K562 (cell line): ENCODE measurements around the gene SDC1. TPM values are rescaled to one million over a fixed set of nuclear protein-coding genes. Genes with fewer than 3 reads are reported as not detected.

Experiments used
- ATAC-seq: fragments of 200-7000 bp; cut with Tn5 transposase; 3 replicates; pipeline ENCODE4 v1.9.1; 2020; ENCODE audit warnings: moderate library complexity
- BruUV-seq: library from RNA; stranded (reverse); fragments of 400-500 nt; replicated peaks from 2 replicates; lab custom pipeline; 2021; lab: Mats Ljungman, UMichigan
- CTCF ChIA-PET: fragments of 300-600 bp; formaldehyde crosslinking; extraction: SDS; loops from one replicate; lab custom pipeline; 2021; ENCODE audit warnings: low intra/inter-chr PET ratio; lab: Yijun Ruan, JAX
- POLR2A ChIA-PET: fragments of 300-600, 350-650 bp; sonication (Branson Sonifier 250); formaldehyde crosslinking; extraction: SDS; loops from one replicate; lab custom pipeline; 2021; ENCODE audit warnings: antibody characterized with exemption, inconsistent platforms; lab: Yijun Ruan, JAX
- DNase-seq, 4 experiments: peaks; one replicate each; pipeline versions ENCODE4 v3.0.0 to v3.0.0-alpha.2; 2011 to 2018; ENCODE audit warnings: low spot score in 3 of 4, mixed read lengths in 3 of 4; ENCODE audit errors: extremely low read depth in 1 of 4
- FAIRE-seq: peaks from 2 replicates; lab custom pipeline; 2011; peaks lifted over from hg19 to GRCh38; lab: Jason Lieb, UNC
- H2AFZ ChIP-seq: 2 replicates; pipeline ENCODE4 v1.6.0; 2011; ENCODE audit warnings: low read depth, low read length, control low read depth, inconsistent platforms
- H3K27ac ChIP-seq: fragments of 200-600 bp; 3 replicates; pipeline ENCODE4 v1.8.0; 2011; ENCODE audit warnings: low read depth, mild to moderate bottlenecking, control low read depth, inconsistent platforms, low read length, moderate library complexity, mixed read lengths; ENCODE audit errors: extremely low read depth
- H3K27me3 ChIP-seq, 2 experiments: fragments of 300-600 bp in 1 of 2; 2 replicates in 1 of 2; 3 replicates in 1 of 2; pipeline versions ENCODE4 v1.6.0 to v1.8.0; 2011; ENCODE audit warnings: inconsistent platforms in 2 of 2, low read length in 2 of 2, mild to moderate bottlenecking in 1 of 2, mixed read lengths in 1 of 2, moderate library complexity in 1 of 2; ENCODE audit not compliant: control insufficient read depth in 2 of 2, insufficient read depth in 2 of 2
- H3K36me3 ChIP-seq: fragments of 300-600 bp; 3 replicates; pipeline ENCODE4 v1.8.0; 2011; ENCODE audit warnings: mild to moderate bottlenecking, low read length, inconsistent platforms; ENCODE audit not compliant: control insufficient read depth, insufficient read depth
- H3K4me1 ChIP-seq, 2 experiments: fragments of 200-600 bp in 1 of 2; replicated peaks in 1 of 2; 2 replicates in 1 of 2; 3 replicates in 1 of 2; pipeline versions ENCODE4 v1.5.1 to v1.8.0; 2011; ENCODE audit warnings: inconsistent platforms in 2 of 2, low read length in 2 of 2, mild to moderate bottlenecking in 1 of 2, mixed read lengths in 1 of 2, moderate library complexity in 1 of 2; ENCODE audit not compliant: control insufficient read depth in 2 of 2, insufficient read depth in 2 of 2
- H3K4me2 ChIP-seq: 2 replicates; pipeline ENCODE4 v1.6.1; 2011; ENCODE audit warnings: low read length, control low read depth, inconsistent platforms, mixed read lengths; ENCODE audit not compliant: insufficient read depth
- H3K4me3 ChIP-seq: fragments of 200-600 bp; sonication (generic), shearing (Covaris generic); 2 replicates; pipeline ENCODE4 v1.5.1; 2016; ENCODE audit warnings: control low read depth, inconsistent platforms
- H3K79me2 ChIP-seq: fragments of 200-600 bp; 3 replicates; pipeline ENCODE4 v1.8.0; 2011; ENCODE audit warnings: low read length, inconsistent platforms; ENCODE audit not compliant: control insufficient read depth, insufficient read depth
- H3K9ac ChIP-seq, 2 experiments: 2 replicates each; pipeline versions ENCODE4 v1.6.0 to v1.6.1; 2011; ENCODE audit warnings: low read depth in 2 of 2, low read length in 2 of 2, control low read depth in 1 of 2, inconsistent platforms in 1 of 2, mild to moderate bottlenecking in 1 of 2, mixed read lengths in 1 of 2; ENCODE audit not compliant: insufficient read depth in 1 of 2
- H3K9me1 ChIP-seq: one replicate; pipeline ENCODE4 v1.6.0; 2011; ENCODE audit warnings: inconsistent platforms, mild to moderate bottlenecking, low read length, moderate library complexity; ENCODE audit not compliant: control insufficient read depth, insufficient read depth
- H3K9me3 ChIP-seq: replicated peaks from 2 replicates; pipeline ENCODE4 v1.5.1; 2011; ENCODE audit warnings: low read depth, low read length, inconsistent platforms; ENCODE audit not compliant: control insufficient read depth, insufficient read depth
- H4K20me1 ChIP-seq: replicated peaks from 2 replicates; pipeline ENCODE4 v1.6.1; 2011; ENCODE audit warnings: low read length, inconsistent platforms, mixed read lengths; ENCODE audit not compliant: control insufficient read depth, insufficient read depth
- SLC30A9 ChIP-seq: fragments of 250-450 bp; sonication (Bioruptor Pico); IDR thresholded peaks from 2 replicates; pipeline ENCODE4 v1.8.0; 2022; ENCODE audit warnings: mild to moderate bottlenecking, moderate library complexity
- TAL1 ChIP-seq: fragments of 450-650 bp; IDR thresholded peaks from 2 replicates; pipeline ENCODE4 v1.6.1; 2016; ENCODE audit warnings: mild to moderate bottlenecking
- ZNF551 ChIP-seq: fragments of 250-450 bp; sonication (Bioruptor Pico); IDR thresholded peaks from 2 replicates; pipeline ENCODE4 v1.5.0; 2021; ENCODE audit warnings: mild to moderate bottlenecking, moderate library complexity
- WGBS: fragments of 100-300 bp; shearing (Covaris generic); methylation state at CpG from one replicate; pipeline ENCODE4 v1.1.6; 2016; ENCODE audit warnings: low coverage, mixed read lengths; ENCODE audit not compliant: insufficient coverage; ENCODE audit errors: missing lambda C conversion rate; 5-methylcytosine and 5-hydroxymethylcytosine counted together
- in situ Hi-C: fragments of 300-500 bp; cut with MboI; formaldehyde crosslinking; loops from 4 replicates; pipeline ENCODE4 v1.15.0; 2018; ENCODE audit warnings: inconsistent platforms, mixed read lengths
- intact Hi-C: fragments of 100-400 bp; cut with micrococcal nuclease; formaldehyde crosslinking; loops from 2 replicates; pipeline ENCODE4 v1.14.2; 2022
- polyA plus RNA-seq, 8 experiments: library from polyadenylated mRNA; depleted of rRNA in 4 of 8; stranded (reverse) in 5 of 8; unstranded in 3 of 8; fragments of >200 nt; fragmentation: Nextera tagmentation in 2 of 8; fragmentation: Illumina TruSeq in 1 of 8; extraction: Ambion mirVana in 2 of 8; extraction: Trizol in 1 of 8; gene quantifications; 2 replicates each; pipeline versions ENCODE4 v1.2.1 to v1.2.3, GENCODE V29; 2011 to 2014; ENCODE audit warnings: inconsistent platforms in 1 of 8, missing spikeins in 1 of 8
- total RNA-seq, 7 experiments: library from RNA; depleted of rRNA in 6 of 7; stranded (reverse); fragments of >200 nt in 6 of 7; fragmentation: Illumina TruSeq in 2 of 7; extraction: Trizol in 2 of 7; gene quantifications; 2 replicates each; pipeline versions ENCODE4 v1.2.1 to v1.2.3, GENCODE V29; 2011 to 2021; ENCODE audit warnings: low replicate concordance in 1 of 7
- TF ChIP-seq, protein P1 (sequence below): fragments of 450-650 bp; IDR thresholded peaks from 2 replicates; pipeline ENCODE4 v1.6.1; 2016; ENCODE audit warnings: mild to moderate bottlenecking, moderate library complexity
- TF ChIP-seq, protein P2 (sequence below): fragments of 200-800 bp; sonication (Bioruptor generic); IDR thresholded peaks from 2 replicates; pipeline ENCODE4 v1.6.1; 2017; ENCODE audit warnings: missing genetic modification characterization, missing compliant biosample characterization
- TF ChIP-seq, protein P3 (sequence below), 3 experiments: fragments of 200-800 bp in 1 of 3; sonication (Bioruptor generic) in 1 of 3; sonication (generic) in 1 of 3; formaldehyde crosslinking in 1 of 3; IDR thresholded peaks; 2 replicates each; pipeline versions ENCODE4 v1.6.1 to v1.8.0; 2016 to 2022; ENCODE audit warnings: mild to moderate bottlenecking in 2 of 3, missing compliant biosample characterization in 2 of 3, missing genetic modification characterization in 2 of 3, missing genetic modification reagents in 1 of 3

The SDC1 gene
- total and polyA plus RNA-seq, 9 of the 15 experiments (the other 6 are each of a cell fraction or from before 2014, with no cell fraction given) = 0.06 to 2.7 (median 0.49) TPM

DNA sequence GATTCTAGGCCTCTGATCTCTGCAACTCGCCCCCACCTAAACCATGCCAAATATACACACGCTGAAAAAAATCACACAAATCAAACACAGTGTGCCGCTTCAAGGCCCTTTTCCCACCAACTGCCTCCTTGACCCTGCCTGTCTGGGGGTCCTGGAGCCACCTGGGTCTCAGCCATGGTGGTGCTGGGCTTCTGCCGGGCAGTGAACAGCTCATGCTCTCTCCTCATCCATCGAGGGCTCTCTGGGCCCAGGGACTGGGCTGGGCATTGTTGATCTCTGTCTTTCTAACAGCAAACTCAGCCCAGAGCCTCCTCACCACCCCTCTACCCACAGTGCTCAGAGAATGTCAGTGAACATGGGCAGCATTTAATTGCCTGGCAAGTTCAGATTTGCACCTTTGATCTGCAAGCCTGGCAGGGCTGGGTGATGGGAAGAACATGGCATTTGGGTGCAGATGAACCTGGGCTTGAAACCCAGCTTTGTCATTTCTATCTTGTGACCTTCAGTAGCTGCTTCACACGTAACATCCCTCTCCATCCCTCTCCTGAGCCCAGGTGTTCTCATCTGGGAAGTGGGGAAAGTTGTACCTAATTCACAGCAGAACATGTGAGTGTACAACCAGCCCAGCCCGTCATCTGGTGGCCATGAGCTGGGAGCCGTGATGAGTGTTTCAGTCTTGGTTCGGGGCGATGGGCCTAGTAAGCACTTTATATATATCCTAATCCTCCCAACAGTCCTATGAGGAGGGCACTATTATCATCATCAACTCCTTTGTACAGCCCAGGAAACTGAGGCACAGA lies 46.1 kb downstream of the SDC1 start:
- CTCF ChIA-PET = no interaction called here
- no peaks in the 10 kb centered on the region for H3K9me3 ChIP-seq
- no peak overlapping the region for H3K9ac ChIP-seq
- no peaks in the 10 kb centered on the region for H3K9me1 ChIP-seq
- DNase-seq (no peak), ATAC-seq (no peak), FAIRE-seq (no peak)
- in situ Hi-C loops = no loop called here
- no TSS peak for BruUV-seq
- H2AFZ ChIP-seq = no peak overlapping the region
- H3K4me2 ChIP-seq = no peak overlapping the region
- intact Hi-C loops = no loop called here
- no peak overlapping the region for H3K4me3 ChIP-seq
- no peaks in the 10 kb centered on the region for H3K36me3 ChIP-seq
- H4K20me1 ChIP-seq = no peaks in the 10 kb centered on the region
- peaks cover 14% of the 10 kb centered on the region in 2 experiments; a peak in 4 of 5 replicates for H3K4me1 ChIP-seq
- WGBS = 20% methylated on average over 10 of the region's 10 CpGs
- POLR2A ChIA-PET = interaction anchor here (0.9 kb wide), 1 partner anchor 12 kb away, joined by 3 read pairs; no protein-coding TSS in a partner anchor
- peaks cover 4 to 35% of the 10 kb centered on the region in 2 experiments; a peak in 4 of 5 replicates for H3K27me3 ChIP-seq
- no peaks in the 10 kb centered on the region for H3K79me2 ChIP-seq
- no peak overlapping the region for H3K27ac ChIP-seq
- TF ChIP-seq, protein P1, sequence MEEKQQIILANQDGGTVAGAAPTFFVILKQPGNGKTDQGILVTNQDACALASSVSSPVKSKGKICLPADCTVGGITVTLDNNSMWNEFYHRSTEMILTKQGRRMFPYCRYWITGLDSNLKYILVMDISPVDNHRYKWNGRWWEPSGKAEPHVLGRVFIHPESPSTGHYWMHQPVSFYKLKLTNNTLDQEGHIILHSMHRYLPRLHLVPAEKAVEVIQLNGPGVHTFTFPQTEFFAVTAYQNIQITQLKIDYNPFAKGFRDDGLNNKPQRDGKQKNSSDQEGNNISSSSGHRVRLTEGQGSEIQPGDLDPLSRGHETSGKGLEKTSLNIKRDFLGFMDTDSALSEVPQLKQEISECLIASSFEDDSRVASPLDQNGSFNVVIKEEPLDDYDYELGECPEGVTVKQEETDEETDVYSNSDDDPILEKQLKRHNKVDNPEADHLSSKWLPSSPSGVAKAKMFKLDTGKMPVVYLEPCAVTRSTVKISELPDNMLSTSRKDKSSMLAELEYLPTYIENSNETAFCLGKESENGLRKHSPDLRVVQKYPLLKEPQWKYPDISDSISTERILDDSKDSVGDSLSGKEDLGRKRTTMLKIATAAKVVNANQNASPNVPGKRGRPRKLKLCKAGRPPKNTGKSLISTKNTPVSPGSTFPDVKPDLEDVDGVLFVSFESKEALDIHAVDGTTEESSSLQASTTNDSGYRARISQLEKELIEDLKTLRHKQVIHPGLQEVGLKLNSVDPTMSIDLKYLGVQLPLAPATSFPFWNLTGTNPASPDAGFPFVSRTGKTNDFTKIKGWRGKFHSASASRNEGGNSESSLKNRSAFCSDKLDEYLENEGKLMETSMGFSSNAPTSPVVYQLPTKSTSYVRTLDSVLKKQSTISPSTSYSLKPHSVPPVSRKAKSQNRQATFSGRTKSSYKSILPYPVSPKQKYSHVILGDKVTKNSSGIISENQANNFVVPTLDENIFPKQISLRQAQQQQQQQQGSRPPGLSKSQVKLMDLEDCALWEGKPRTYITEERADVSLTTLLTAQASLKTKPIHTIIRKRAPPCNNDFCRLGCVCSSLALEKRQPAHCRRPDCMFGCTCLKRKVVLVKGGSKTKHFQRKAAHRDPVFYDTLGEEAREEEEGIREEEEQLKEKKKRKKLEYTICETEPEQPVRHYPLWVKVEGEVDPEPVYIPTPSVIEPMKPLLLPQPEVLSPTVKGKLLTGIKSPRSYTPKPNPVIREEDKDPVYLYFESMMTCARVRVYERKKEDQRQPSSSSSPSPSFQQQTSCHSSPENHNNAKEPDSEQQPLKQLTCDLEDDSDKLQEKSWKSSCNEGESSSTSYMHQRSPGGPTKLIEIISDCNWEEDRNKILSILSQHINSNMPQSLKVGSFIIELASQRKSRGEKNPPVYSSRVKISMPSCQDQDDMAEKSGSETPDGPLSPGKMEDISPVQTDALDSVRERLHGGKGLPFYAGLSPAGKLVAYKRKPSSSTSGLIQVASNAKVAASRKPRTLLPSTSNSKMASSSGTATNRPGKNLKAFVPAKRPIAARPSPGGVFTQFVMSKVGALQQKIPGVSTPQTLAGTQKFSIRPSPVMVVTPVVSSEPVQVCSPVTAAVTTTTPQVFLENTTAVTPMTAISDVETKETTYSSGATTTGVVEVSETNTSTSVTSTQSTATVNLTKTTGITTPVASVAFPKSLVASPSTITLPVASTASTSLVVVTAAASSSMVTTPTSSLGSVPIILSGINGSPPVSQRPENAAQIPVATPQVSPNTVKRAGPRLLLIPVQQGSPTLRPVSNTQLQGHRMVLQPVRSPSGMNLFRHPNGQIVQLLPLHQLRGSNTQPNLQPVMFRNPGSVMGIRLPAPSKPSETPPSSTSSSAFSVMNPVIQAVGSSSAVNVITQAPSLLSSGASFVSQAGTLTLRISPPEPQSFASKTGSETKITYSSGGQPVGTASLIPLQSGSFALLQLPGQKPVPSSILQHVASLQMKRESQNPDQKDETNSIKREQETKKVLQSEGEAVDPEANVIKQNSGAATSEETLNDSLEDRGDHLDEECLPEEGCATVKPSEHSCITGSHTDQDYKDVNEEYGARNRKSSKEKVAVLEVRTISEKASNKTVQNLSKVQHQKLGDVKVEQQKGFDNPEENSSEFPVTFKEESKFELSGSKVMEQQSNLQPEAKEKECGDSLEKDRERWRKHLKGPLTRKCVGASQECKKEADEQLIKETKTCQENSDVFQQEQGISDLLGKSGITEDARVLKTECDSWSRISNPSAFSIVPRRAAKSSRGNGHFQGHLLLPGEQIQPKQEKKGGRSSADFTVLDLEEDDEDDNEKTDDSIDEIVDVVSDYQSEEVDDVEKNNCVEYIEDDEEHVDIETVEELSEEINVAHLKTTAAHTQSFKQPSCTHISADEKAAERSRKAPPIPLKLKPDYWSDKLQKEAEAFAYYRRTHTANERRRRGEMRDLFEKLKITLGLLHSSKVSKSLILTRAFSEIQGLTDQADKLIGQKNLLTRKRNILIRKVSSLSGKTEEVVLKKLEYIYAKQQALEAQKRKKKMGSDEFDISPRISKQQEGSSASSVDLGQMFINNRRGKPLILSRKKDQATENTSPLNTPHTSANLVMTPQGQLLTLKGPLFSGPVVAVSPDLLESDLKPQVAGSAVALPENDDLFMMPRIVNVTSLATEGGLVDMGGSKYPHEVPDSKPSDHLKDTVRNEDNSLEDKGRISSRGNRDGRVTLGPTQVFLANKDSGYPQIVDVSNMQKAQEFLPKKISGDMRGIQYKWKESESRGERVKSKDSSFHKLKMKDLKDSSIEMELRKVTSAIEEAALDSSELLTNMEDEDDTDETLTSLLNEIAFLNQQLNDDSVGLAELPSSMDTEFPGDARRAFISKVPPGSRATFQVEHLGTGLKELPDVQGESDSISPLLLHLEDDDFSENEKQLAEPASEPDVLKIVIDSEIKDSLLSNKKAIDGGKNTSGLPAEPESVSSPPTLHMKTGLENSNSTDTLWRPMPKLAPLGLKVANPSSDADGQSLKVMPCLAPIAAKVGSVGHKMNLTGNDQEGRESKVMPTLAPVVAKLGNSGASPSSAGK = no peak
- TF ChIP-seq, protein P2, sequence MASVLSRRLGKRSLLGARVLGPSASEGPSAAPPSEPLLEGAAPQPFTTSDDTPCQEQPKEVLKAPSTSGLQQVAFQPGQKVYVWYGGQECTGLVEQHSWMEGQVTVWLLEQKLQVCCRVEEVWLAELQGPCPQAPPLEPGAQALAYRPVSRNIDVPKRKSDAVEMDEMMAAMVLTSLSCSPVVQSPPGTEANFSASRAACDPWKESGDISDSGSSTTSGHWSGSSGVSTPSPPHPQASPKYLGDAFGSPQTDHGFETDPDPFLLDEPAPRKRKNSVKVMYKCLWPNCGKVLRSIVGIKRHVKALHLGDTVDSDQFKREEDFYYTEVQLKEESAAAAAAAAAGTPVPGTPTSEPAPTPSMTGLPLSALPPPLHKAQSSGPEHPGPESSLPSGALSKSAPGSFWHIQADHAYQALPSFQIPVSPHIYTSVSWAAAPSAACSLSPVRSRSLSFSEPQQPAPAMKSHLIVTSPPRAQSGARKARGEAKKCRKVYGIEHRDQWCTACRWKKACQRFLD (CRISPR knock-in tag) = no peak
- TF ChIP-seq ZNF551 (CRISPR knock-in tag) = no peak
- no peak for TF ChIP-seq SLC30A9 (CRISPR knock-in tag)
- TF ChIP-seq TAL1 = no peak
- TF ChIP-seq, protein P3, sequence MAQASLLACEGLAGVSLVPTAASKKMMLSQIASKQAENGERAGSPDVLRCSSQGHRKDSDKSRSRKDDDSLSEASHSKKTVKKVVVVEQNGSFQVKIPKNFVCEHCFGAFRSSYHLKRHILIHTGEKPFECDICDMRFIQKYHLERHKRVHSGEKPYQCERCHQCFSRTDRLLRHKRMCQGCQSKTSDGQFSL (CRISPR knock-in tag; IDR thresholded peaks at IDR 0.05) = no peak
- TF ChIP-seq, protein P3 (tag; IDR thresholded peaks at IDR 0.05) = no peak
